SK-N-SH treated with all-trans-retinoic acid at 6 μM for 48 hours (cell line): ENCODE measurements around the gene ITCH.
"Not testable (repeated sequence)": the region's sequence is repeated elsewhere in the genome, so short reads cannot be mapped to it uniquely, and the experiment has no call there.

Source experiments
- ATAC-seq: fragments of 200-7000 bp; cut with Tn5 transposase; 3 replicates; pipeline ENCODE4 v1.9.1; 2020; ENCODE audit warnings: mild to moderate bottlenecking, moderate library complexity
- ARNTL ChIP-seq: fragments of 450-650 bp; formaldehyde crosslinking; IDR thresholded peaks from 2 replicates; pipeline ENCODE4 v1.5.0; 2020; ENCODE audit warnings: low read depth, mild to moderate bottlenecking, moderate library complexity, borderline replicate concordance
- CREB5 ChIP-seq: fragments of 250-450 bp; sonication (Bioruptor Pico); IDR thresholded peaks from 2 replicates; pipeline ENCODE4 v1.5.1; 2020; ENCODE audit warnings: low read depth, mild to moderate bottlenecking, moderate library complexity
- CSDC2 ChIP-seq: fragments of 250-450 bp; sonication (Bioruptor Pico); IDR thresholded peaks from 2 replicates; pipeline ENCODE4 v1.5.0; 2020; ENCODE audit warnings: mild to moderate bottlenecking, moderate library complexity
- CSRNP3 ChIP-seq: fragments of 250-450 bp; sonication (Bioruptor Pico); IDR thresholded peaks from 2 replicates; pipeline ENCODE4 v1.5.1; 2021; ENCODE audit warnings: mild to moderate bottlenecking, moderate library complexity
- ESRRG ChIP-seq: fragments of 250-450 bp; sonication (Bioruptor Pico); IDR thresholded peaks from 2 replicates; pipeline ENCODE4 v1.6.1; 2021; ENCODE audit warnings: mild to moderate bottlenecking
- ISL1 ChIP-seq: fragments of 250-450 bp; sonication (Bioruptor Pico); IDR thresholded peaks from 2 replicates; pipeline ENCODE4 v2.1.2; 2022; ENCODE audit warnings: mild to moderate bottlenecking, moderate library complexity
- OSR1 ChIP-seq: fragments of 250-450 bp; sonication (Bioruptor Pico); IDR thresholded peaks from 2 replicates; pipeline ENCODE4 v1.8.0; 2022; ENCODE audit warnings: moderate library complexity, mild to moderate bottlenecking, inconsistent platforms
- PATZ1 ChIP-seq: fragments of 250-450 bp; sonication (Bioruptor Pico); IDR thresholded peaks from 2 replicates; pipeline ENCODE4 v1.8.0; 2020; ENCODE audit warnings: mild to moderate bottlenecking, moderate library complexity, borderline replicate concordance
- POU6F1 ChIP-seq: fragments of 250-450 bp; sonication (Bioruptor Pico); IDR thresholded peaks from 2 replicates; pipeline ENCODE4 v1.8.0; 2021; ENCODE audit warnings: low read depth, mild to moderate bottlenecking, moderate library complexity, borderline replicate concordance
- SNAI2 ChIP-seq: fragments of 250-450 bp; sonication (Bioruptor Pico); IDR thresholded peaks from 2 replicates; pipeline ENCODE4 v1.5.0; 2020; ENCODE audit warnings: mild to moderate bottlenecking, moderate library complexity
- TCF4 ChIP-seq: fragments of 250-450 bp; sonication (Bioruptor Pico); IDR thresholded peaks from 2 replicates; pipeline ENCODE4 v1.8.0; 2021; ENCODE audit warnings: mild to moderate bottlenecking, moderate library complexity, borderline replicate concordance
- TSHZ2 ChIP-seq: fragments of 250-450 bp; sonication (Bioruptor Pico); IDR thresholded peaks from 2 replicates; pipeline ENCODE4 v1.5.0; 2020; ENCODE audit warnings: mild to moderate bottlenecking, moderate library complexity
- ZC3H10 ChIP-seq: fragments of 250-450 bp; sonication (Bioruptor Pico); IDR thresholded peaks from 2 replicates; pipeline ENCODE4 v1.5.1; 2021; ENCODE audit warnings: mild to moderate bottlenecking, moderate library complexity
- ZFP30 ChIP-seq: fragments of 450-650 bp; formaldehyde crosslinking; IDR thresholded peaks from 2 replicates; pipeline ENCODE4 v1.5.0; 2022; ENCODE audit warnings: mild to moderate bottlenecking, moderate library complexity
- ZNF565 ChIP-seq: fragments of 450-650 bp; formaldehyde crosslinking; conservative IDR thresholded peaks from 2 replicates; pipeline ENCODE4 v1.5.0; 2020; ENCODE audit warnings: low read depth, mild to moderate bottlenecking, moderate library complexity
- ZNF70 ChIP-seq: fragments of 450-650 bp; formaldehyde crosslinking; IDR thresholded peaks from 2 replicates; pipeline ENCODE4 v1.5.0; 2020; ENCODE audit warnings: mild to moderate bottlenecking, moderate library complexity

The ITCH gene

GRCh38 chr20:34510575-34510974, 147.5 kb downstream of the ITCH start:
- no peak for TF ChIP-seq ZNF565 (CRISPR knock-in tag)
- no peak for TF ChIP-seq CREB5 (CRISPR knock-in tag)
- TF ChIP-seq CSDC2 (CRISPR knock-in tag) = no peak
- TF ChIP-seq ESRRG (CRISPR knock-in tag) = no peak
- no peak for TF ChIP-seq ARNTL (CRISPR knock-in tag)
- no peak for TF ChIP-seq ZFP30 (CRISPR knock-in tag)
- no peak for TF ChIP-seq ISL1 (CRISPR knock-in tag)
- TF ChIP-seq OSR1 (CRISPR knock-in tag) = no peak
- ATAC-seq = no peak

GRCh38 chr20:34511891-34512265, 148.8 kb downstream of the ITCH start:
- ATAC-seq = no peak
- TF ChIP-seq PATZ1 (CRISPR knock-in tag) = no peak
- no peak for TF ChIP-seq CREB5 (CRISPR knock-in tag)
- no peak for TF ChIP-seq CSDC2 (CRISPR knock-in tag)
- no peak for TF ChIP-seq TSHZ2
- no peak for TF ChIP-seq POU6F1 (CRISPR knock-in tag)
- TF ChIP-seq ZC3H10 (CRISPR knock-in tag) = no peak
- no peak for TF ChIP-seq ESRRG (CRISPR knock-in tag)
- TF ChIP-seq SNAI2 = no peak
- no peak for TF ChIP-seq OSR1 (CRISPR knock-in tag)
- no peak for TF ChIP-seq TCF4
- no peak for TF ChIP-seq CSRNP3 (CRISPR knock-in tag)
- no peak for TF ChIP-seq ZNF70 (CRISPR knock-in tag)

- no peak for TF ChIP-seq ESRRG (CRISPR knock-in tag)
- no peak for ATAC-seq
Observed at GRCh38 chr20:34512266-34512954, 149.3 kb downstream of the ITCH start.

- TF ChIP-seq ESRRG (CRISPR knock-in tag) (no peak), ARNTL (CRISPR knock-in tag) (no peak), TCF4 (no peak), PATZ1 (CRISPR knock-in tag) (no peak)
- no peak for ATAC-seq
Observed at GRCh38 chr20:34512955-34513419, 149.9 kb downstream of the ITCH start.

GRCh38 chr20:34514034-34514433, 151.0 kb downstream of the ITCH start:
- ATAC-seq = not testable (repeated sequence)
